Measurements from ENCODE around the gene GRIP1.

The GRIP1 gene

GRCh38 chr12:66633676-66634075 lies 45.2 kb downstream of the GRIP1 start:
- Histone ChIP-seq H3K27ac (replicated peaks) (no peak overlapping the region), H3K4me3 (replicated peaks; ENCODE audit: insufficient read depth, low read length) (no peak overlapping the region), H3K27me3 (ENCODE audit: insufficient read depth, poor library complexity, severe bottlenecking) (peaks cover 12% of the 10 kb centered on the region)
- TF ChIP-seq POLR2AphosphoS5 (IDR thresholded peaks at IDR 0.05; ENCODE audit: low read depth) (no peak), SPI1 (IDR thresholded peaks at IDR 0.05; ENCODE audit: borderline replicate concordance, low read depth) (no peak), GABPA (IDR thresholded peaks at IDR 0.05; ENCODE audit: low read depth) (no peak)
- TF ChIP-seq, protein P1, sequence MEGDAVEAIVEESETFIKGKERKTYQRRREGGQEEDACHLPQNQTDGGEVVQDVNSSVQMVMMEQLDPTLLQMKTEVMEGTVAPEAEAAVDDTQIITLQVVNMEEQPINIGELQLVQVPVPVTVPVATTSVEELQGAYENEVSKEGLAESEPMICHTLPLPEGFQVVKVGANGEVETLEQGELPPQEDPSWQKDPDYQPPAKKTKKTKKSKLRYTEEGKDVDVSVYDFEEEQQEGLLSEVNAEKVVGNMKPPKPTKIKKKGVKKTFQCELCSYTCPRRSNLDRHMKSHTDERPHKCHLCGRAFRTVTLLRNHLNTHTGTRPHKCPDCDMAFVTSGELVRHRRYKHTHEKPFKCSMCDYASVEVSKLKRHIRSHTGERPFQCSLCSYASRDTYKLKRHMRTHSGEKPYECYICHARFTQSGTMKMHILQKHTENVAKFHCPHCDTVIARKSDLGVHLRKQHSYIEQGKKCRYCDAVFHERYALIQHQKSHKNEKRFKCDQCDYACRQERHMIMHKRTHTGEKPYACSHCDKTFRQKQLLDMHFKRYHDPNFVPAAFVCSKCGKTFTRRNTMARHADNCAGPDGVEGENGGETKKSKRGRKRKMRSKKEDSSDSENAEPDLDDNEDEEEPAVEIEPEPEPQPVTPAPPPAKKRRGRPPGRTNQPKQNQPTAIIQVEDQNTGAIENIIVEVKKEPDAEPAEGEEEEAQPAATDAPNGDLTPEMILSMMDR (IDR thresholded peaks at IDR 0.05; ENCODE audit: insufficient read depth, low read length): no peak
- TF ChIP-seq, protein P2, sequence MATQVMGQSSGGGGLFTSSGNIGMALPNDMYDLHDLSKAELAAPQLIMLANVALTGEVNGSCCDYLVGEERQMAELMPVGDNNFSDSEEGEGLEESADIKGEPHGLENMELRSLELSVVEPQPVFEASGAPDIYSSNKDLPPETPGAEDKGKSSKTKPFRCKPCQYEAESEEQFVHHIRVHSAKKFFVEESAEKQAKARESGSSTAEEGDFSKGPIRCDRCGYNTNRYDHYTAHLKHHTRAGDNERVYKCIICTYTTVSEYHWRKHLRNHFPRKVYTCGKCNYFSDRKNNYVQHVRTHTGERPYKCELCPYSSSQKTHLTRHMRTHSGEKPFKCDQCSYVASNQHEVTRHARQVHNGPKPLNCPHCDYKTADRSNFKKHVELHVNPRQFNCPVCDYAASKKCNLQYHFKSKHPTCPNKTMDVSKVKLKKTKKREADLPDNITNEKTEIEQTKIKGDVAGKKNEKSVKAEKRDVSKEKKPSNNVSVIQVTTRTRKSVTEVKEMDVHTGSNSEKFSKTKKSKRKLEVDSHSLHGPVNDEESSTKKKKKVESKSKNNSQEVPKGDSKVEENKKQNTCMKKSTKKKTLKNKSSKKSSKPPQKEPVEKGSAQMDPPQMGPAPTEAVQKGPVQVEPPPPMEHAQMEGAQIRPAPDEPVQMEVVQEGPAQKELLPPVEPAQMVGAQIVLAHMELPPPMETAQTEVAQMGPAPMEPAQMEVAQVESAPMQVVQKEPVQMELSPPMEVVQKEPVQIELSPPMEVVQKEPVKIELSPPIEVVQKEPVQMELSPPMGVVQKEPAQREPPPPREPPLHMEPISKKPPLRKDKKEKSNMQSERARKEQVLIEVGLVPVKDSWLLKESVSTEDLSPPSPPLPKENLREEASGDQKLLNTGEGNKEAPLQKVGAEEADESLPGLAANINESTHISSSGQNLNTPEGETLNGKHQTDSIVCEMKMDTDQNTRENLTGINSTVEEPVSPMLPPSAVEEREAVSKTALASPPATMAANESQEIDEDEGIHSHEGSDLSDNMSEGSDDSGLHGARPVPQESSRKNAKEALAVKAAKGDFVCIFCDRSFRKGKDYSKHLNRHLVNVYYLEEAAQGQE (IDR thresholded peaks at IDR 0.05; ENCODE audit: insufficient replicate concordance, low read depth): no peak
- no peak for DNase-seq (ENCODE audit: low read depth in 1 of 2, low spot score in 1 of 2)

GRCh38 chr12:66629138-66629870 lies 49.6 kb downstream of the GRIP1 start:
- TF ChIP-seq SPI1 (IDR thresholded peaks at IDR 0.05; ENCODE audit: borderline replicate concordance, low read depth) (no peak), POLR2AphosphoS5 (IDR thresholded peaks at IDR 0.05; ENCODE audit: low read depth) (no peak), GABPA (IDR thresholded peaks at IDR 0.05; ENCODE audit: low read depth) (no peak)
- TF ChIP-seq, protein P1 (IDR thresholded peaks at IDR 0.05; ENCODE audit: insufficient read depth, low read length): no peak
- TF ChIP-seq, protein P2 (IDR thresholded peaks at IDR 0.05; ENCODE audit: insufficient replicate concordance, low read depth): no peak
- Histone ChIP-seq H3K4me3 (replicated peaks; ENCODE audit: insufficient read depth, low read length) (no peak overlapping the region), H3K27me3 (ENCODE audit: insufficient read depth, poor library complexity, severe bottlenecking) (peaks cover 6% of the 10 kb centered on the region), H3K27ac (replicated peaks) (no peak overlapping the region)
- DNase-seq (ENCODE audit: low read depth in 1 of 2, low spot score in 1 of 2): no peak

GRCh38 chr12:66627988-66628317 lies 50.9 kb downstream of the GRIP1 start:
- Histone ChIP-seq H3K4me3 (replicated peaks; ENCODE audit: insufficient read depth, low read length) (no peak overlapping the region), H3K27ac (replicated peaks) (no peak overlapping the region), H3K27me3 (ENCODE audit: insufficient read depth, poor library complexity, severe bottlenecking) (peaks cover 2% of the 10 kb centered on the region)
- no peak for TF ChIP-seq POLR2AphosphoS5 (IDR thresholded peaks at IDR 0.05; ENCODE audit: low read depth)
- TF ChIP-seq, protein P1 (IDR thresholded peaks at IDR 0.05; ENCODE audit: insufficient read depth, low read length): no peak
- TF ChIP-seq, protein P2 (IDR thresholded peaks at IDR 0.05; ENCODE audit: insufficient replicate concordance, low read depth): no peak
- TF ChIP-seq SPI1 (IDR thresholded peaks at IDR 0.05; ENCODE audit: borderline replicate concordance, low read depth): no peak
- TF ChIP-seq GABPA (IDR thresholded peaks at IDR 0.05; ENCODE audit: low read depth): no peak
- no peak for DNase-seq (ENCODE audit: low read depth in 1 of 2, low spot score in 1 of 2)
